GM18520 (cell line): Measurements from ENCODE around the gene BLACAT1.
"Not testable (repeated sequence)": the region's sequence is repeated elsewhere in the genome, so short reads cannot be mapped to it uniquely, and the experiment has no call there.

Experiments
- ATAC-seq: cut with Tn5 transposase; IDR thresholded peaks from one replicate; pipeline ENCODE4 v1.9.1; 2021; ENCODE audit not compliant: unreplicated experiment

The BLACAT1 gene

GRCh38 chr1:205421798-205422197 lies 34.0 kb downstream of the BLACAT1 start, which contains the start of gene LEMD1:
LEMD1 (minus strand) TSS chr1:205422056; CDS start chr1:205420536, 1,520 bp downstream.
- ATAC-seq: no peak

- no peak for ATAC-seq
Measured at GRCh38 chr1:205420938-205421337, 34.9 kb downstream of the BLACAT1 start.

DNA sequence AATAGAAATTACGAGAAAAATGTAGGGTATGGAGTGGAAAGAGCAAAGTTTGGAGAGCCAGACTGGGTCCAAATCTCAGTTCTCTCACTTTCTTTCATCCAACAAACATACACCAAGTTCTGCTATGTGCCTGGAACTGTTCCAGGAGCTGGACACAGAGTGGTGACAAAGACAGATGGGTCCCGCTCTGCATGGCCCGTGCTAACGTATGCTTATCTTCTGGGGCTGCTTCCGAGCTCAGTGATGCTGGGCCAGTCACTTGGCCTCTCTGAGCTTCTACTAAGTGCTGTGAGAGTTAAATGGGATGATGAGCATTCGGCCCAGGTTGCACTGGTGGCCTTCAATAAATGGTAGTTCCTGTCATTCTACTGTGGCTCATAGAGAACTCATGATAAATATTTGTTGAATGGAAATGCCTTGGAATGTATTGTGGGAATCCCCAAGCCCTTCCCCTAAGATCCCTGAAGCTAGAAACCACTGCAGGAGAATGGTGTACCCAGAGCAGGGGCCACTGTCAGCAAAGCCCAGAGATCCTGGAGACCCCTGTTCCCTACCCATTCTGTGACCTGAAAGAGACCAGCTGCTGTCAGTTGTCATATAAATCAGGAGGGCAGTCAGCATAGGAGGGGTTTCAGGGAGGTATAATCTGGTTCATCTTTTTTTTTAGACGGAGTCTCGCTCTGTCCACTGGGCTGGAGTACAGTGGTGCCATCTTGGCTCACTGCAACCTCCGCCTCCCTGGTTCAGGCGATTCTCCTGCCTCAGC lies 37.8 kb downstream of the BLACAT1 start:
- no peak for ATAC-seq

DNA sequence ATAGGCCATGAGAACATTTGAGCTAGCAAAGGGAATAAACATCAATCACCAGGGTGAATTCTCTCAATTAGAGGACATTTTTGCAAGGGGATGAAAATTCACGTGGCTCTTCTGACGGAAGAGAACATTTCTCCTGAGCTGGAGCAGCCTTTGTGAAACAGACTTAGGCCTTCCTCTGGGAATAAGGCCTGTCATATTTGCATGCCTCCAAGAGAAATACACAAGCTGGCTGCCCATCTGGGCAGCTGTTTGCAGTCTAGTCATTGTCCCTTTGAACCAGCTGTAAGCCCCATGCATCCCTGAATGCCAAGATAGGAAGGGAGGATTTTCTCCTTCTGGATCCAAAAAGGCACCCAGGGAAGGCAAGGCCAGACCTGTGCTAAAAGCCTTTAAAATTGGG lies 39.5 kb downstream of the BLACAT1 start:
- no peak for ATAC-seq

GRCh38 chr1:205410581-205411298 lies 45.1 kb downstream of the BLACAT1 start:
- no peak for ATAC-seq

GRCh38 chr1:205407970-205408369 lies 47.9 kb downstream of the BLACAT1 start:
- ATAC-seq: no peak

DNA sequence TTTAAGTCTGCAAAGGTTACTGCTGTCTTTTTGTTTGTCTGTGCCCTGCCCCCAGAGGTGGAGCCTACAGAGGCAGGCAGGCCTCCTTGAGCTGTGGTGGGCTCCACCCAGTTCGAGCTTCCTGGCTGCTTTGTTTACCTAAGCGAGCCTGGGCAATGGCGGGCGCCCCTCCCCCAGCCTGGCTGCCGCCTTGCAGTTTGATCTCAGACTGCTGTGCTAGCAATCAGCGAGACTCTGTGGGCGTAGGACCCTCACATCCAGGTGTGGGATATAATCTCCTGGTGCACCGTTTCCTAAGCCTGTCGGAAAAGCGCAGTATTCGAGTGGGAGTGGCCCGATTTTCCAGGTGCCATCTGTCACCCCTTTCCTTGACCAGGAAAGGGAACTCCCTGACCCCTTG lies 49.6 kb downstream of the BLACAT1 start:
- not testable (repeated sequence) for ATAC-seq
